Ishikawa (cell line): ENCODE results near the gene COASY.

Source experiments
- CEBPB ChIP-seq: IDR thresholded peaks from 2 replicates; pipeline ENCODE4 v1.6.1; 2012
- CREB1 ChIP-seq: IDR thresholded peaks from 2 replicates; pipeline ENCODE4 v1.6.1; 2012; ENCODE audit warnings: low read depth
- TAF1 ChIP-seq: IDR thresholded peaks from 2 replicates; pipeline ENCODE4 v1.6.1; 2012; ENCODE audit warnings: low read depth, mild to moderate bottlenecking
- TEAD4 ChIP-seq: IDR thresholded peaks from 2 replicates; pipeline ENCODE4 v1.6.1; 2012

DNA sequence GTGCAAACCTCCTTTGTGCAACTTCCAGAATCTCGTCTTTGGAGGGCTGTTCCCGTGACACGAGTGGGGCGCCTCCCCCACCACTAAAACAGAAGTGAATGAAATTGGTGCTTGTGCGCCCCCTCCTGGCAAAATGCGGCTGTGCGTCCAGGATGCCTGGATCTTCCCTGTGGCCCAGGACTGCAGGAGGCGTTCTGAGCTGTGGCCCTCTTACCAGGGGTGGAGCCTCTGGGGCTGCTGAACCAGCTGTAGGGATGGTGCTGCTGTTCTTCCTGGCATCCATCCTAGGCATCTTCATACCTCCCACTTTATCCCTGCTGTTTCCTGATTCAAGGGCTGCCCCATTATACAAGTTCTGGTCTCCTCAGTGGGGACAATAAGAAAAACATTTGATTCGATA lies 44.4 kb upstream of the COASY start:
- TF ChIP-seq TAF1 (no peak), TEAD4 (no peak), CREB1 (no peak), CEBPB (no peak)
